Brain microvascular endothelial cell (primary cell): ENCODE measurements around the gene HDAC7.

ENCODE experiments used
- DNase-seq: peaks from one replicate; pipeline ENCODE4 v3.0.0-alpha.2; 2020
- H3K27ac ChIP-seq: fragments of 250-450 bp; sonication (Bioruptor Pico); 2 replicates; pipeline ENCODE4 v1.5.1; 2020; ENCODE audit warnings: mild to moderate bottlenecking, moderate library complexity
- H3K27me3 ChIP-seq: fragments of 250-450 bp; sonication (Bioruptor Pico); replicated peaks from 2 replicates; pipeline ENCODE4 v1.5.1; 2020; ENCODE audit warnings: mild to moderate bottlenecking
- H3K36me3 ChIP-seq: fragments of 250-450 bp; sonication (Bioruptor Pico); replicated peaks from 2 replicates; pipeline ENCODE4 v1.5.1; 2020; ENCODE audit warnings: mild to moderate bottlenecking
- H3K4me3 ChIP-seq: 2 replicates; pipeline ENCODE4 v1.5.1; 2011; ENCODE audit warnings: low read depth, mild to moderate bottlenecking, control low read depth, low read length, moderate library complexity
- in situ Hi-C: cut with HindIII; loops from 2 replicates; pipeline ENCODE4 v1.10.0; 2017; ENCODE audit warnings: low sequenced_read_pairs, low pct_ligation_motif_present
- TF ChIP-seq, protein P1 (sequence below): IDR thresholded peaks from 2 replicates; pipeline ENCODE4 v1.5.1; 2011; ENCODE audit warnings: low read depth, mild to moderate bottlenecking, moderate library complexity, low read length, control low read depth, inconsistent platforms; ENCODE audit errors: missing control alignments

Gene HDAC7

DNA sequence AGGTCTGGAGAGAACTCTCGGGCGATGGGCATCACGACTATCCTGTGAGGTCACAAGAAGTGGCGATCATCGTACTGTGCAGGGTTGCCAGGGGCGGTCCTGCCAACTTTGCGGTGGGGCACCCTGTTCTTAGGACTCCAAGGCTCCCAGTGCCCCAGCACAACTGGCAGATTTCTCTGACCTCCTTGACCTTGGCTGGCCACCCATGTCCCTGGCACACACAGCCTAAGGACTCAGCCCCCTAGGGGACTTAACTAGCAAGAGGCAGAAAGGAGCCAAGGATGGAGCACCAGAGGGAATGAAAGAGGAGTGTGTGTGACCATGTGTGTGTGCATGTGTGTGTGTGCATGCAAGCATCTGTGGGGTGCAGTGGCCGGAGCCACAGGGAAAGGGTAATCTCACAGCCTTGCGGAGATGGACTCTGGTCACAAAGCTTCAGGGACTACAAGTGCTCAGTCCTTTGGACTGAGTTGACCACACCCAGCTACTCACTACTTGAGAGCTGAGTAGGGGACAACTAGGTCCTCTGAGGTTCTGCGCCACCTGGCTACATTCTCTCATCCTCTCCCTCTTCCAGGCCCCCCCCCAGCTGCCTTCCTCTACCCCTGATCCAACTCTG is 32.9 kb downstream of the HDAC7 start:
- no peak overlapping the region for H3K27ac ChIP-seq
- H3K36me3 ChIP-seq: peaks cover 94% of the 10 kb centered on the region
- no peak overlapping the region for H3K4me3 ChIP-seq
- no peaks in the 10 kb centered on the region for H3K27me3 ChIP-seq
- in situ Hi-C loops: no loop called here
- TF ChIP-seq, protein P1, sequence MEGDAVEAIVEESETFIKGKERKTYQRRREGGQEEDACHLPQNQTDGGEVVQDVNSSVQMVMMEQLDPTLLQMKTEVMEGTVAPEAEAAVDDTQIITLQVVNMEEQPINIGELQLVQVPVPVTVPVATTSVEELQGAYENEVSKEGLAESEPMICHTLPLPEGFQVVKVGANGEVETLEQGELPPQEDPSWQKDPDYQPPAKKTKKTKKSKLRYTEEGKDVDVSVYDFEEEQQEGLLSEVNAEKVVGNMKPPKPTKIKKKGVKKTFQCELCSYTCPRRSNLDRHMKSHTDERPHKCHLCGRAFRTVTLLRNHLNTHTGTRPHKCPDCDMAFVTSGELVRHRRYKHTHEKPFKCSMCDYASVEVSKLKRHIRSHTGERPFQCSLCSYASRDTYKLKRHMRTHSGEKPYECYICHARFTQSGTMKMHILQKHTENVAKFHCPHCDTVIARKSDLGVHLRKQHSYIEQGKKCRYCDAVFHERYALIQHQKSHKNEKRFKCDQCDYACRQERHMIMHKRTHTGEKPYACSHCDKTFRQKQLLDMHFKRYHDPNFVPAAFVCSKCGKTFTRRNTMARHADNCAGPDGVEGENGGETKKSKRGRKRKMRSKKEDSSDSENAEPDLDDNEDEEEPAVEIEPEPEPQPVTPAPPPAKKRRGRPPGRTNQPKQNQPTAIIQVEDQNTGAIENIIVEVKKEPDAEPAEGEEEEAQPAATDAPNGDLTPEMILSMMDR: no peak
- DNase-seq: no peak

DNA sequence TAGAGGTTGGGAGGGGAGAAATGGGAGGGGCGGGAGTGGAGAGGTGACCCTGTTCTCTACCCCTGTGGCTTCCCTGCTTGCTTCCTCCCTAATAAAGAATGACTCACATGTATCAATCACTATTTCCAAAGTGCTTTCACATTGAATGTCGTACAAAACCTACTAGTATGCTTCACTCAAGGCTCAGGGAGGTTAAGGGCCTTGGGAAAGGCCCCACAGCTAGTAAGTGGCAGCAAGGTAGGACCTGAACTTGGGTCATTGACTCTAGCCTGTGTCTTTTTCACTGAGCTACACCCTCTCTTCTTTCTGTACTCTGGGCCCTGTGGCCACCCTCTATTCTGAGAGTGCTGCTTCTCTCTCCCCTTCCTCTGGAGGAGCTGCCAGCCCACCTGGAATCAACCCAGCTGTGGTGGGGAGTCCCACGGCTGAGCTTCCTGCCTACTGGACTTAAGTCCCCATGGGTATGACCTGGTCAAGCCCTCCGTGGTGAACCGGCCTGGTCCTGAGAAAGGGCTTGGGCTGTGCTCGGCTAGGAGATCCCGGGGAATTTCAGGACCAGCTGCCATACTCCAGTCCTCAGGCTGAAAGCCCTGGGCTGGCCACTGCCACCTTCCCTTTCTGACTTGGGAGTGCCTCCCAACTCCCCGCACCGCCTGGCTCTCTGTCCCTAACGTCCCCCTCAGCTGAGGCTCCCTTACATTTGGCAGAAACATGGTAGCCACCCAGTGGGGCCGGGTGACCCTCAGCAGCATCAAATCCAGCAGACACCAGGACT is 33.6 kb downstream of the HDAC7 start:
- no peak overlapping the region for H3K27ac ChIP-seq
- in situ Hi-C loops: no loop called here
- H3K4me3 ChIP-seq: no peak overlapping the region
- no peaks in the 10 kb centered on the region for H3K27me3 ChIP-seq
- TF ChIP-seq, protein P1: no peak
- DNase-seq: no peak
- peaks cover 94% of the 10 kb centered on the region for H3K36me3 ChIP-seq

GRCh38 chr12:47785036-47785886 is 34.4 kb downstream of the HDAC7 start:
- H3K4me3 ChIP-seq: no peak overlapping the region

GRCh38 chr12:47783821-47784819 is 35.6 kb downstream of the HDAC7 start:
- in situ Hi-C loops: no loop called here
- TF ChIP-seq, protein P1: no peak
- no peak for DNase-seq
- Histone ChIP-seq H3K27ac (no peak overlapping the region), H3K36me3 (peaks cover 75% of the 10 kb centered on the region), H3K4me3 (no peak overlapping the region), H3K27me3 (no peaks in the 10 kb centered on the region)

More at GRCh38 chr12:47785036-47785886, 34.4 kb downstream of the HDAC7 start:
- in situ Hi-C loops: no loop called here
- no peak for DNase-seq
- TF ChIP-seq, protein P1: no peak
- Histone ChIP-seq H3K36me3 (peaks cover 86% of the 10 kb centered on the region), H3K27ac (no peak overlapping the region), H3K27me3 (no peaks in the 10 kb centered on the region)

- DNase-seq: no peak
- H3K27me3 ChIP-seq: no peaks in the 10 kb centered on the region
- no peak overlapping the region for H3K4me3 ChIP-seq
- no peak overlapping the region for H3K27ac ChIP-seq
- peaks cover 65% of the 10 kb centered on the region for H3K36me3 ChIP-seq
- TF ChIP-seq, protein P1: no peak
- in situ Hi-C loops: no loop called here
Observed at GRCh38 chr12:47783024-47783755, 36.5 kb downstream of the HDAC7 start.
